ENCODE measurements around the gene PDE12. TPM values are rescaled to one million over a fixed set of nuclear protein-coding genes. Genes with fewer than 3 reads are reported as not detected.

Gene PDE12, protein sequence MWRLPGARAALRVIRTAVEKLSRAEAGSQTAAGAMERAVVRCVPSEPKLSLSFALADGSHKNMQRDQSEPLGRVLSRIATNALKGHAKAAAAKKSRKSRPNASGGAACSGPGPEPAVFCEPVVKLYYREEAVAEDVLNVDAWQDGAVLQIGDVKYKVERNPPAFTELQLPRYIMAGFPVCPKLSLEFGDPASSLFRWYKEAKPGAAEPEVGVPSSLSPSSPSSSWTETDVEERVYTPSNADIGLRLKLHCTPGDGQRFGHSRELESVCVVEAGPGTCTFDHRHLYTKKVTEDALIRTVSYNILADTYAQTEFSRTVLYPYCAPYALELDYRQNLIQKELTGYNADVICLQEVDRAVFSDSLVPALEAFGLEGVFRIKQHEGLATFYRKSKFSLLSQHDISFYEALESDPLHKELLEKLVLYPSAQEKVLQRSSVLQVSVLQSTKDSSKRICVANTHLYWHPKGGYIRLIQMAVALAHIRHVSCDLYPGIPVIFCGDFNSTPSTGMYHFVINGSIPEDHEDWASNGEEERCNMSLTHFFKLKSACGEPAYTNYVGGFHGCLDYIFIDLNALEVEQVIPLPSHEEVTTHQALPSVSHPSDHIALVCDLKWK
- 17.1 and 21.0 TPM in 2 replicates for total RNA-seq

DNA sequence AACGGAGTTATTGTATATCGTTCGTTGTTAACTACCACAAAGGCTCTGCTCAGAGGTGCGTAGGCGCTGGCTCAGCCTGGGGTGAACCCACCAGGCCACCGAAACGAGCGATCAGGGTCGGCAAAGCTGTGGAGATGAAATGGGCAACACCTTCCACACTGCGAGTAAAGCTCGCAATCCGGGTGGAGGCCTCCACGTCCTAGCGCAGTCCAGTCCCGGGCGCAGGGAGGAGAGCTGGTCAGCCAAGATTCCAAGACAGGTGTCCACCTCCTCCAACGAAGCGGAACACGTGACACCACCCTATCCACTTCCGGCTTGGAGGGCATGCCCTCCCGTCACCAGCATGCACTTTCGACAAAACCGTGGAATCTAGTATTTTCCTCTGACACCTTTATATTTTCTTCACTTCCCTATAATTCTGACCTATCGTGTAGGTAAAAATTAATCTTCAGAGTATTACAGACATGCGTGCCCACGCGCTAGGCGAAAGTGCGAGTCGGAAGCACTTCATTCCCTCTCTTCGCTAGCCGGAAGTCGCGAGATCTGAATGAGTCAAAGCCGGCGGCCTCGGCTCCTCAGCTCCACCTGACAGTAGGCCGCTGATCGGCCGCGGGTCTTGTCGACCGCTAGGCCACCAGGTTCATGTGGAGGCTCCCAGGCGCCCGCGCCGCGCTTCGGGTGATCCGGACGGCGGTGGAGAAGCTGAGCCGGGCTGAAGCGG, at the start of gene PDE12:
Gene PDE12 (plus strand): TSS at position 537 of the 721 bp plus-strand sequence. CDS start 106 bp downstream, at position 643.

DNA sequence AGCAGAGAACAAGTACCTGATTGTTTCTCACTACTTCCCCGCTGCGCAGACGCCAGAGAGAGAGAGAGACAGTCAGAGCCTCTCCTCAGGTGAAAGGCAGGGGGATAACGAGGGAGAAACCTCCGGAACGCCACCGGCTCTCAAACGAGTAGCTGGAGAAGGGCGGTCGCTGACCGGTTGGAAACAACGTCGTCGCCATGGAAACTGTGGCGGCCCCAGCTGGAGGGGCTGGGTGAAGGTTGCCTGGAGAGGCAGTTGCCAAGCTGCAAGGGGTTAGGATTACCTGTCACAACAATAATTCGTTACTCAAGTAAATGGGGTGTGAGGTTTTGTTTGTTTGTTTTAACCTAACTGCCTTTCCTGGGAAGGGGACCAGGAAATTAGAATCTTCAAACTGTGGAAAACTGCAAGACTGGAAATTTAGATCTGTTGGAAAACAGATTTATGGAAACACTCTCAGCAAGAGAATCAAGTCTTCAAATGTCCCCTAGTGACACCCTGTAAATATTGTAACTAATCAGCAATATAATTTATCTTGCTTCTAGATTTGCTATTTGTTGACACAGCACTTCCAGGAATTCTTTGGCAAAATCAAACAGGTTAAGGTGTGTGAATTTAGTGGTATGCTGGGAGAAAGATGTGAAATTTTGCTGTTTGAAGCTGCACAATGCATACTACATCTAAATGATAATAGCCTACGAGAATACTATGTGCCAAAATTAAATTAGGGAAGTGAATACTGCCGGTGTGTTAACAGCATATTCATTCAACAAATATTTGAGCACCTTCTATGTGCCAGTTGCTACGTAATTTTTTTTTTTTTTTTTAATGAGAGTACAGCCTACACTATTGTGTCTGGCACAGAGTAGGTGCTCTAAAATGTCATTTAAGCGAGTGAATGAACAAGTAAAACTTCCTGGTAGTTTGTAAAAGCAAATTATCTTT, 11.6 kb upstream of the PDE12 start, which contains the start of gene DNAH12:
Gene DNAH12 (minus strand): TSS at position 164 of the 945 bp plus-strand sequence. CDS start 1,474 bp downstream, outside the sequence.

DNA sequence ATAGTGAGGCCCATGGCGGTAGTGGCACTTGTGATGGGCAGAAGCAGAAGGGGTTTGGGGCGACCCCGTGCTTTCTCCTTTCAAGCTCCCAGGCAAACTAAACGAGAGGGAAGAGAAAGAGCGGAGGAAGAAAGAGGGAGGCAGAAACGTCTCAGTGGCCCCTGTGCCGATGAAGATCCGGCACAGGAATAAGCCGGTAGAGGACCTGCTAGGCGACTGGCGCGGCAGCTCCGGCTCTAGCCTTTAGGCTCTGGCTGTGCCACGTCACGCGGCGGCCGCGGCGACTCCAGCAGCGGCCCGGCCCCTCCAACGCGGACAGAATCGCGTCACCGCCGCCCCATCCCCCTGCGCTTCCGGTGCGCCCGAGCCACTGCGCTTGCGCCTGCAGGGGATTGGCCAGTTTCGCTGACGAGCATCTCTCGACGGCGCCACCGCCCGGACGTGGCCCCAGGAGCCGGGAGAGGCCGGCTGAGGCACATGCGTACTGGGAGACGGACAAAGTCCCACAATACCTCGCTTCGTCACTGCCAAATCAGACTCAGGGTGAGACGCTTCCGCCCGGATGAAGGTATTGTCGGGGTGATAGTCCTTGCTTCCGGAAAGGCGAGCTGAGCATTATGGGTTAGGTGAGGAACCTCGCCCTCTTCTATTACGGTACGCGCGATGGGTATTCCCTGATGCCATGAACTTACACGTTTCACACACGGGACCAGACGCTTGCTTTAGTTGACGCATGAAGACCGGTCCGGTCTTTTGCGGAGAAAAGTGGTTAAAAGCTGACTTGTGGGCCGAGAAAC, 41.3 kb downstream of the PDE12 start, which contains the start of gene ARF4:
Gene ARF4 (minus strand): TSS at position 218 of the 797 bp plus-strand sequence. CDS start 204 bp downstream, at position 14.

Other genes starting within 250 kb of the PDE12 start
- gene DNAH12, start 11.9 kb upstream of the PDE12 start, total RNA-seq: under 0.01 TPM in 1 of 2 replicates, not detected in the other
- 125 and 189 TPM in 2 replicates for gene ARF4, start 41.1 kb downstream of the PDE12 start, total RNA-seq
- gene DENND6A, start 136.8 kb downstream of the PDE12 start, total RNA-seq: 10.6 and 11.1 TPM in 2 replicates
- 28.7 and 28.8 TPM in 2 replicates for gene SLMAP, start 200.0 kb downstream of the PDE12 start, total RNA-seq